RPMI8226 (cell line): Measurements from ENCODE around the gene IL22RA1.

Source experiments
- DNase-seq: peaks from one replicate; pipeline ENCODE4 v3.0.0-alpha.2; 2015

The IL22RA1 gene

GRCh38 chr1:24134376-24134775 lies 8.6 kb downstream of the IL22RA1 start:
- no peak for DNase-seq

- DNase-seq, result no peak
These were observed 9.1 kb downstream of the IL22RA1 start for GRCh38 chr1:24133819-24134218.

GRCh38 chr1:24130385-24130784 lies 12.6 kb downstream of the IL22RA1 start:
- no peak for DNase-seq

- DNase-seq, result no peak
These were observed 15.1 kb downstream of the IL22RA1 start for GRCh38 chr1:24127801-24128363.

GRCh38 chr1:24127134-24127800 lies 15.7 kb downstream of the IL22RA1 start:
- DNase-seq, result no peak

- DNase-seq, result no peak
These were observed 16.3 kb downstream of the IL22RA1 start for GRCh38 chr1:24126672-24127023.

- DNase-seq, result no peak
These were observed 16.8 kb downstream of the IL22RA1 start for GRCh38 chr1:24126018-24126671.

GRCh38 chr1:24125456-24125855 lies 17.5 kb downstream of the IL22RA1 start:
- DNase-seq, result no peak

GRCh38 chr1:24124980-24125379 lies 18.0 kb downstream of the IL22RA1 start:
- no peak for DNase-seq

GRCh38 chr1:24123611-24124010 lies 19.3 kb downstream of the IL22RA1 start:
- no peak for DNase-seq

GRCh38 chr1:24122776-24123175 lies 20.2 kb downstream of the IL22RA1 start:
- no peak for DNase-seq

GRCh38 chr1:24121406-24121805 lies 21.5 kb downstream of the IL22RA1 start:
- DNase-seq, result no peak

GRCh38 chr1:24120965-24121364 lies 22.0 kb downstream of the IL22RA1 start:
- no peak for DNase-seq

- no peak for DNase-seq
These were observed 22.8 kb downstream of the IL22RA1 start for GRCh38 chr1:24119859-24120756.

GRCh38 chr1:24119489-24119858 lies 23.5 kb downstream of the IL22RA1 start:
- no peak for DNase-seq

GRCh38 chr1:24118410-24119242 lies 24.3 kb downstream of the IL22RA1 start:
- DNase-seq, result no peak

- no peak for DNase-seq
These were observed 25.1 kb downstream of the IL22RA1 start for GRCh38 chr1:24117722-24118409.

GRCh38 chr1:24117132-24117531 lies 25.8 kb downstream of the IL22RA1 start:
- DNase-seq, result no peak

- DNase-seq, result no peak
These were observed 28.2 kb downstream of the IL22RA1 start for GRCh38 chr1:24114753-24115152.

GRCh38 chr1:24113641-24114033 lies 29.3 kb downstream of the IL22RA1 start:
- peak; percentile 39 for DNase-seq

GRCh38 chr1:24111996-24112779 lies 30.8 kb downstream of the IL22RA1 start, which contains the start of gene MYOM3:
TSS of gene MYOM3 (minus strand) at chr1:24112135. CDS start at chr1:24108636, 3,499 bp downstream.
- DNase-seq, result peak; percentile 76
